ENCODE data around the gene IL2RA.

DNA sequence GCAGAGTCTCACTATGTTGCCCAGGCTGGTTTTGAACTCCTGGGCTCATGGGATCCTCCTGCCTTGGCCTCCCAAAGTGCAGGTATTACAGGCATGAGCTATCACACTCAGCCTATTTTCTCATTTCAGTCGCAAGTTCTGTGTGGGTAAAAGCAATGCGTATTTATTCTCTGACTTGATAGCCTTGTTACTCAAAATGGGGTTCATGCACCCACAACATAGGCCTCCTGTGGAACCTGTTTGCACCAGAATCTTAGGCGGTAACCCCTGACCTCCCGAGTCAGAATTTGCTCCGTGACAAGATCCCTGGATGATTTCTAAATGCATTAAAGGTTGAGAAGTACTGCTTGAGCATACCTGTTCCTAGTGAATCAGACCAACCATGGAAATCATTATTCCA, 7.3 kb downstream of the IL2RA start:
- TF ChIP-seq POLR2A (IDR thresholded peaks at IDR 0.05) = no peak
- TF ChIP-seq, protein P1, sequence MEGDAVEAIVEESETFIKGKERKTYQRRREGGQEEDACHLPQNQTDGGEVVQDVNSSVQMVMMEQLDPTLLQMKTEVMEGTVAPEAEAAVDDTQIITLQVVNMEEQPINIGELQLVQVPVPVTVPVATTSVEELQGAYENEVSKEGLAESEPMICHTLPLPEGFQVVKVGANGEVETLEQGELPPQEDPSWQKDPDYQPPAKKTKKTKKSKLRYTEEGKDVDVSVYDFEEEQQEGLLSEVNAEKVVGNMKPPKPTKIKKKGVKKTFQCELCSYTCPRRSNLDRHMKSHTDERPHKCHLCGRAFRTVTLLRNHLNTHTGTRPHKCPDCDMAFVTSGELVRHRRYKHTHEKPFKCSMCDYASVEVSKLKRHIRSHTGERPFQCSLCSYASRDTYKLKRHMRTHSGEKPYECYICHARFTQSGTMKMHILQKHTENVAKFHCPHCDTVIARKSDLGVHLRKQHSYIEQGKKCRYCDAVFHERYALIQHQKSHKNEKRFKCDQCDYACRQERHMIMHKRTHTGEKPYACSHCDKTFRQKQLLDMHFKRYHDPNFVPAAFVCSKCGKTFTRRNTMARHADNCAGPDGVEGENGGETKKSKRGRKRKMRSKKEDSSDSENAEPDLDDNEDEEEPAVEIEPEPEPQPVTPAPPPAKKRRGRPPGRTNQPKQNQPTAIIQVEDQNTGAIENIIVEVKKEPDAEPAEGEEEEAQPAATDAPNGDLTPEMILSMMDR (IDR thresholded peaks at IDR 0.05) = no peak

Data from testis (tissue), 2 donors.